MM.1S (cell line): Measurements from ENCODE around the gene PRSS2.

Experiments
- CTCF ChIP-seq: fragments of 300-600 bp; sonication (generic); IDR thresholded peaks from 2 replicates; pipeline ENCODE4 v1.5.1; 2016; ENCODE audit warnings: antibody characterized with exemption, low read length, mixed read lengths
- EZH2 ChIP-seq: fragments of 300-600 bp; sonication (generic); optimal IDR thresholded peaks from 2 replicates; pipeline ENCODE3; 2017; ENCODE audit warnings: low read depth, mild to moderate bottlenecking, antibody characterized with exemption, low read length, mixed read lengths
- EZH2phosphoT487 ChIP-seq: fragments of 300-600 bp; sonication (generic); IDR thresholded peaks from 2 replicates; pipeline ENCODE4 v1.6.1; 2018; ENCODE audit warnings: antibody characterized with exemption, low read length

GRCh38 chr7:142745745-142746144 lies 25.0 kb upstream of the PRSS2 start:
- TF ChIP-seq CTCF (no peak), EZH2phosphoT487 (no peak), EZH2 (no peak)
